Stomach (tissue), 4 donors: ENCODE data around the gene JAK1.

ENCODE experiments used
- POLR2AphosphoS5 ChIP-seq, 3 donors: sonication (generic); formaldehyde crosslinking; IDR thresholded peaks; one replicate each; pipeline ENCODE4 v1.6.1; 2016; ENCODE audit warnings: antibody characterized with exemption in 3 of 3
- TF ChIP-seq, protein P1 (sequence below), 7 experiments: fragments of 450-650 bp in 4 of 7; fragments of 200-600 bp in 3 of 7; sonication (generic) in 3 of 7; IDR thresholded peaks; one replicate each; pipeline ENCODE4 v1.5.1; 2016 to 2019; ENCODE audit warnings: antibody characterized with exemption in 7 of 7, control low read depth in 2 of 7, mild to moderate bottlenecking in 1 of 7

DNA sequence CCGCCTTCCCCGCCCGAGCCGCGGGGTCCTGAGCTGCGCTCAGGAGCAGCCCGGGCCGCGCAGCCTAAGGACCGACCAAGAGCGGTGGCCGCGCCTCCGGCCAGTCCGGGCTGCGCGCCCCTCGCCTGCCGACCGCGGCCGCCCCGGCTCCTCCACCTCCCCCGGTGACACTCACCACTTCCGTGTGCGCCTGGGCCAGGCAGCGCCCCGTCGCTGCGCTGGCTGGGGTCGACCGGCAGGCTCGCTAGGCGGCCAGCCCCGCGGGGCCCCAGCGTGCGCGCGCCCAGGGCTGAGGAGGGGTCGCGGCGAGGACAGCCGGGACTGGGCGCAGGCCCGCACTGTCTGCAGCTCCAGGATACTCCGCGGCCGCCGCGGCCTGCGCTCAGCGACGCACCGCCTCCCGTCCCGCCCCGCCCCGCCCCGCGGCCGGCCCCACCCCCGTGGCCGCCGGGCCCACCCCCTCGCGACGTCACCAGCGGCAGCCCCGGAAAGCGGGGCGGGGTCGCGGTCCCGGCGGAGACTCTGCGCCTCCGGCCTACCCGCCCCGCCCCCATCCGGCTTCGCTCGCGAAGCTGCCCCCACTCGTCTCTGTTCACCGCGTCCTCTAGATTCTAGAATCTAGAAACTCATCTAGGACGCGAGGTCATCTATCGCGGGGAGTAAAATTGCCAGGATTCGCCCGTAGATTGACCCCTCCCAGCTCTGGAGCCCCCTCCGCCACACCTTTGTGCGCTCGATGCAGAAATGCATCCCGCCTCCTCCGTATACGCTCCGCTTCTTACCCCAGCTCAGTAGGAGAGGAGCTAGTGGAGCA is at the start of gene JAK1:
- TF ChIP-seq, protein P1, sequence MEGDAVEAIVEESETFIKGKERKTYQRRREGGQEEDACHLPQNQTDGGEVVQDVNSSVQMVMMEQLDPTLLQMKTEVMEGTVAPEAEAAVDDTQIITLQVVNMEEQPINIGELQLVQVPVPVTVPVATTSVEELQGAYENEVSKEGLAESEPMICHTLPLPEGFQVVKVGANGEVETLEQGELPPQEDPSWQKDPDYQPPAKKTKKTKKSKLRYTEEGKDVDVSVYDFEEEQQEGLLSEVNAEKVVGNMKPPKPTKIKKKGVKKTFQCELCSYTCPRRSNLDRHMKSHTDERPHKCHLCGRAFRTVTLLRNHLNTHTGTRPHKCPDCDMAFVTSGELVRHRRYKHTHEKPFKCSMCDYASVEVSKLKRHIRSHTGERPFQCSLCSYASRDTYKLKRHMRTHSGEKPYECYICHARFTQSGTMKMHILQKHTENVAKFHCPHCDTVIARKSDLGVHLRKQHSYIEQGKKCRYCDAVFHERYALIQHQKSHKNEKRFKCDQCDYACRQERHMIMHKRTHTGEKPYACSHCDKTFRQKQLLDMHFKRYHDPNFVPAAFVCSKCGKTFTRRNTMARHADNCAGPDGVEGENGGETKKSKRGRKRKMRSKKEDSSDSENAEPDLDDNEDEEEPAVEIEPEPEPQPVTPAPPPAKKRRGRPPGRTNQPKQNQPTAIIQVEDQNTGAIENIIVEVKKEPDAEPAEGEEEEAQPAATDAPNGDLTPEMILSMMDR (IDR thresholded peaks at IDR 0.05): peak in 1 of 7 experiments; percentile 22
- TF ChIP-seq POLR2AphosphoS5 (IDR thresholded peaks at IDR 0.05): peak in 2 of 3 donors; percentile 69 to 91
